Adipocyte (in vitro differentiated cells): ENCODE results near the gene GRAMD2B.

ENCODE experiments used
- DNase-seq: peaks from one replicate; pipeline ENCODE4 v3.0.0-alpha.2; 2015; ENCODE audit warnings: low read depth
- H3K27me3 ChIP-seq: replicated peaks from 2 replicates; pipeline ENCODE4 v1.7.0; 2013; ENCODE audit warnings: mild to moderate bottlenecking, low read length, moderate library complexity; ENCODE audit not compliant: control insufficient read depth, insufficient read depth
- H3K36me3 ChIP-seq: 2 replicates; pipeline ENCODE4 v1.7.0; 2013; ENCODE audit warnings: low read length, mild to moderate bottlenecking, moderate library complexity; ENCODE audit not compliant: control insufficient read depth, insufficient read depth, severe bottlenecking
- H3K4me1 ChIP-seq: 2 replicates; pipeline ENCODE4 v1.7.0; 2013; ENCODE audit warnings: mild to moderate bottlenecking, low read length, moderate library complexity; ENCODE audit not compliant: control insufficient read depth, insufficient read depth
- H3K4me3 ChIP-seq: 2 replicates; pipeline ENCODE4 v1.7.0; 2013; ENCODE audit warnings: mild to moderate bottlenecking, low read length, moderate library complexity
- H3K9ac ChIP-seq: 2 replicates; pipeline ENCODE4 v1.7.0; 2013; ENCODE audit warnings: mild to moderate bottlenecking, low read length, moderate library complexity
- H3K9me3 ChIP-seq: 2 replicates; pipeline ENCODE4 v1.7.0; 2013; ENCODE audit warnings: mild to moderate bottlenecking, low read length, moderate library complexity; ENCODE audit not compliant: control insufficient read depth

GRAMD2B gene

DNA sequence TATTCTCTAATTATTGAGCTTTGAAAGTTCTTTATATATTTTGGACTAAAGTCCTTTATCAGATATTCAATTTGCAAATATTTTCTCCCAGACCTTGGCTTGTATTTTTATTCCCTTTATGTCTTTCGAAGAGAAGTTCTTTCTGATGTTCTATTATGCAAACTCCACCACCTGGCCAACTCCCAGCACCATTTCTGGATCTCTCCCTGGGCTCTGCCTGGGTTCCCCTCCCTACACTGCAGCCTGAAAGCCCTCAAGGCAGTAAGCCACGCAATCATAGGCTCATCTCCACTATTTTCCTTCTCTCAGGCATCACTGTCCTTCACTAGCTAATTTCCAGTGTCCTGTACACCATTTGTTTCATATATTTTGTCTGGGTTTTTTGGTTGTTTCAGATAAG lies 76.1 kb downstream of the GRAMD2B start:
- no peak for DNase-seq
- H3K9ac ChIP-seq = no peak overlapping the region
- peaks cover 12% of the 10 kb centered on the region for H3K4me1 ChIP-seq
- H3K9me3 ChIP-seq = no peaks in the 10 kb centered on the region
- no peaks in the 10 kb centered on the region for H3K27me3 ChIP-seq
- H3K36me3 ChIP-seq = peaks cover 23% of the 10 kb centered on the region
- no peak overlapping the region for H3K4me3 ChIP-seq

DNA sequence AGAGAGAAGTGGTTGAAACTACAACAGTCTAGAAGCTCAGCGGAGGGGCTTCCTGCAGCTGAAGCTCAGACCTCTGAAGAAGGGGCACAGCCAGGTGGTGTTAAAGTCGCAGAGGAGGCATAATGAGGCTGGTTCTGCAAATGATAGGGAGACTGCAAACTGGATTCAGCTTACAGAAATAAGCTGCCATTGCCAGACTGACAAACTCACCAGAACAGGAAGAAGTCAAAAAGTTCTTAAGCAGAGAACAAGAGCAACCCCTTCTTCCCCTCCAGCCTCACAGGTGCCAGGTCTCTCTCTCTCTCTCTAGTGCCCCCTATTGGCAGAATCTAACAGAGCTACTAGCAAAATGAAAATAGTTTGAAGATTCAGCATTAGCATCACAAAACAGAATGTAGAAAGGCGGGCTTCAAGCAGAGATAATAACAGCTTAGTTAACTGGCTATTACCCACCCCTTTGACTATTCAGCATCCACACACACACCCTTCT lies 76.7 kb downstream of the GRAMD2B start:
- peak; percentile 38 for DNase-seq
- no peak overlapping the region for H3K9ac ChIP-seq
- no peaks in the 10 kb centered on the region for H3K27me3 ChIP-seq
- H3K4me3 ChIP-seq = no peak overlapping the region
- H3K4me1 ChIP-seq = peaks cover 15% of the 10 kb centered on the region
- peaks cover 17% of the 10 kb centered on the region for H3K36me3 ChIP-seq
- H3K9me3 ChIP-seq = no peaks in the 10 kb centered on the region

DNA sequence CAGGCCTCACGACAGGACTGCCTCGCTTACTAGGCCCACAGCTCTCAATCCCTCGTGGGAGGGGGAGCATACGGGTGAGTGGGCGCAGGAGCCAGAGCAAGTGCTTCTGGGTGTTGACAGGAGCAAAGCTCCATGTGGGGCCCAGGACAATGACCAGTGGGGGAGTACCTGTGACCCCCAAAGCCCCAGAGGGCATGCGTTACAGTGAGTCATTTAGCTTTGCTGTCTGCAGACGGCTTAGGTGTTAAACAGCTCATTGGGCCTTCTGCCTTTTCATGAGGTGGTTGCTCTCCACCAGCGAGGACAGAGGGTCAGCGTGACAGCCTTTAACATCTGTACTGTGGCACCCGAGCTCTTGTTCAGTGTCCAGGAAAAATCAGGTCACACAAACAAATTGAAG lies 78.2 kb downstream of the GRAMD2B start:
- H3K4me3 ChIP-seq = no peak overlapping the region
- peaks cover 4% of the 10 kb centered on the region for H3K36me3 ChIP-seq
- H3K9ac ChIP-seq = no peak overlapping the region
- H3K27me3 ChIP-seq = no peaks in the 10 kb centered on the region
- no peak for DNase-seq
- no peaks in the 10 kb centered on the region for H3K9me3 ChIP-seq
- H3K4me1 ChIP-seq = peaks cover 15% of the 10 kb centered on the region

DNA sequence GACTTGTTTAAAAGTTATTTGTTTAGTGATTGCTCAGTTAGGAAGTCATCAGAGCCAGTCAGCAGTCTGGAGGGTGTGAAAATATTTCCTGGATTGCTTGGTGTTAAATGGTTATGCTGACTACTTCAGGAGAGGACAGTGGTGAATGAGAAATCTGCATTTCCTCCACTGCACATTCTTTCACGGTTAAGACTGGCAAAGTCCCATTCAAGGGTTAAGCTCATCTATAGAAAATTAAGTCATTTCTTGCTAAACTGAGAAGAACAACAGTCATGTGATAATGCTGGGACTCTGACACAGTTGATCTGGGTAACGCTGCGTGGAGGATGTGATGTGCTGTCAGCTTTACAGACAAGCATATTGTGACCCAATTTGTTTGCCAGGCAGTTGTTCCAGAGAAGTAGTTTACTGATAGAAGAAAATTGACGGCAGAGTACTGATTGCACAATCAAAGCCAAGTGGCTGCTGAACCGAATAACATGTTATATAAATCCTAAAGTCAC lies 80.4 kb downstream of the GRAMD2B start:
- H3K36me3 ChIP-seq = no peaks in the 10 kb centered on the region
- peak; percentile 54 for DNase-seq
- no peaks in the 10 kb centered on the region for H3K27me3 ChIP-seq
- H3K4me3 ChIP-seq = peak overlapping the region; percentile 64
- H3K9ac ChIP-seq = peak overlapping the region; percentile 66
- H3K9me3 ChIP-seq = no peaks in the 10 kb centered on the region
- H3K4me1 ChIP-seq = peaks cover 18% of the 10 kb centered on the region

DNA sequence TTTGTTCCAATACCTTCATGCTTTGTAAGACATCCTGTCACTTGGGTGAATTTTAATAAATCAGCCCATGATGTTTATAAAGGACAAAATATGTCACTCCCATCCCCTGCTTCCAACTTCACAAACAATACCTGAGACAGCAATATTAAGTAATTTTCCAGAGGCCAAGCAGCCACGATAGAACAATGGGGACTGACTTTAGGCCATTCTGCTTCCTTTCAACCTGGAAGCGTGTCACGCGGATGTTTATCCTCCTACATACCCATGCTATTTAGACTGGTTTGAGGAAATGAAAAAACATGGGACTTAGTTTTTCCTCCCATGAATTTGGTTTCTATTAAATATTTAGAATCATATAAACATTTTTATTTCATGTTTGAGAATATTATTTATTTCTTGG lies 82.9 kb downstream of the GRAMD2B start:
- H3K4me1 ChIP-seq = peaks cover 32% of the 10 kb centered on the region
- DNase-seq = no peak
- no peak overlapping the region for H3K9ac ChIP-seq
- H3K4me3 ChIP-seq = no peak overlapping the region
- no peaks in the 10 kb centered on the region for H3K36me3 ChIP-seq
- no peaks in the 10 kb centered on the region for H3K27me3 ChIP-seq
- H3K9me3 ChIP-seq = no peaks in the 10 kb centered on the region

DNA sequence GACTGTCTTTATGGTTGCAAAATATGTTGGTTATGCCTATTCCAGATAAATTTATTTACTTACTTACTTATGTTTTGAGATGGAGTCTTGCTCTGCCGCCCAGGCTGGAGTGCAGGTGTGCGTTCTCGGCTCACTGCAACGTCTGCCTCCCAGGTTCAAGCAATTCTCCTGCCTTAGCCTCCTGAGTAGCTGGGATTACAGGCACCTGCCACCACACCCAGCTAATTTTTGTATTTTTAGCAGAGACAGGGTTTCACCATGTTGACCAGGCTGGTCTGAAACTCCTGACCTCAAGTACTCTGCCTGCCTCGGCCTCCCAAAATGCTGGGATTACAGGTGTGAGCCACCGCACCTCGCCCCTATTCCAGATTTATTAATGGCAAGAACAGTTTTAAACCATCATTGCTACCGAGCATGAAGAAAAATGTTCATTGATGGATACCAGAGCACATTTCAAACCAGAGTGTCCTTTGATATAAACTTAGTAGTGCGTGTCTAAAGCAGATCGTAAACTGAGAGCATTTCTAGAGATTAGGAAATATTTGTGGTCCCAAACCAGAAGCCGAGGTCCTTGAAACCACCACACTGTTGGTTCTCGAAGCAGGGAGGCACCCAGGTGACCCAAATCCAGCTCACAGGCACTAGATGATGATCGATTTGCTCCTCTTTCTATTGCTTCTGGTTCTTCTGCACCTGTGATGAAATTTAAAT lies 85.2 kb downstream of the GRAMD2B start:
- no peaks in the 10 kb centered on the region for H3K27me3 ChIP-seq
- DNase-seq = no peak
- no peaks in the 10 kb centered on the region for H3K36me3 ChIP-seq
- no peaks in the 10 kb centered on the region for H3K9me3 ChIP-seq
- H3K4me1 ChIP-seq = peaks cover 29% of the 10 kb centered on the region
- H3K9ac ChIP-seq = peak overlapping the region; percentile 31
- peak overlapping the region; percentile 28 for H3K4me3 ChIP-seq

DNA sequence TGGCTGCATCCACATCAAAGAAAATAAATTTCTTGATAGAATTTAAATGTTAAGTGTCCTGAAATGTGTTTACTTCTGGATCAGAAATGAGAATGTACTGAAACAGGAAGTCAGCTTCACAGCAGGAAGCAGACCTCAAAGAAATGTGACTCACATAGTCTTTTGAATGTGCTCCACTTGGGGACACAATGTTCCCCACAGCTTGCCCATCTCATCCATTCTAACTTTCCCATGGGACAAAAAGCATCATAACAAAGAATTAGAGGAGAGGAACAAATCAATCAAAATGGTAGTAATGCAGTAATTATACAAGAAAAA lies 85.7 kb downstream of the GRAMD2B start:
- Histone ChIP-seq H3K9me3 (no peaks in the 10 kb centered on the region), H3K4me3 (peak overlapping the region; percentile 28), H3K36me3 (no peaks in the 10 kb centered on the region), H3K27me3 (no peaks in the 10 kb centered on the region), H3K4me1 (peaks cover 26% of the 10 kb centered on the region), H3K9ac (peak overlapping the region; percentile 31)
- peak; percentile 39 for DNase-seq

DNA sequence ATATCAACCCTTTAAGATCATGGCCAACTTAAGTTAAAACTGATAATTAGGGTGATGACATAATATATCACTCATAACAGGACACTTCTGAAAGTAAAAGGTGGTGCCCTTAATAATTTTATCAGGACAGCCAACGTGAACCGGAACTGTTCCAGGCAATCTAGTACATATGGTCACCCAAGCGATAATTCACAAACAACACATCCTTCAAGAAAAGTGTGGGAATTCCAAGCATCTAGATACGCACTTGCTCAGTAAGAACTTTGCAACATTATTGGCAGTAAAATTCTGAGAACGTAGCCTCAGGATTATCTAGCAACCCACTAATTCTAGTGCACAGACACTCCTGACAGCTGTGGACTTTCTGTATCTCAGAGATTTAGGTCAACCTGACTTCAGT lies 86.1 kb downstream of the GRAMD2B start:
- DNase-seq = no peak
- Histone ChIP-seq H3K4me3 (no peak overlapping the region), H3K27me3 (no peaks in the 10 kb centered on the region), H3K4me1 (peaks cover 25% of the 10 kb centered on the region), H3K9me3 (no peaks in the 10 kb centered on the region), H3K36me3 (no peaks in the 10 kb centered on the region), H3K9ac (no peak overlapping the region)

DNA sequence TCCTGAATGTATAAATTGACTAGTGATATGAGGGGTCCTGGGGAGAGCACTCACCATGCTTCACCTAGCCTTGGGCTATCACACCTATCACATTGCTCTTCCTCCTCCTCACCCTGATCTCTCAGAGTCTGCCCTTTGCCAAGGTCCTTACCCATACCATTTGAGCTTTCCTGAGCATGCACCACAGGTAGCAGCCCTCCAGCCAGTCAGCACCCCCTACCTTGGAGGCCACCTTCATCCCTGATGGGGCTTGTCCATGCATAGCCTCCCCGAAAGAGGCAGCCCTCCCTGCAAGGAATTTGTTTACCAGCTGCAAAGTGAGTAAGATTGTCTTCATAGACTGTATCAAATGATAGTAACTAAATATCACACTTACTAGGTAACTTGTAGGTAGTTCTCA lies 88.8 kb downstream of the GRAMD2B start:
- peaks cover 39% of the 10 kb centered on the region for H3K4me1 ChIP-seq
- no peak for DNase-seq
- no peaks in the 10 kb centered on the region for H3K27me3 ChIP-seq
- H3K36me3 ChIP-seq = no peaks in the 10 kb centered on the region
- H3K9me3 ChIP-seq = no peaks in the 10 kb centered on the region
- no peak overlapping the region for H3K9ac ChIP-seq
- no peak overlapping the region for H3K4me3 ChIP-seq

DNA sequence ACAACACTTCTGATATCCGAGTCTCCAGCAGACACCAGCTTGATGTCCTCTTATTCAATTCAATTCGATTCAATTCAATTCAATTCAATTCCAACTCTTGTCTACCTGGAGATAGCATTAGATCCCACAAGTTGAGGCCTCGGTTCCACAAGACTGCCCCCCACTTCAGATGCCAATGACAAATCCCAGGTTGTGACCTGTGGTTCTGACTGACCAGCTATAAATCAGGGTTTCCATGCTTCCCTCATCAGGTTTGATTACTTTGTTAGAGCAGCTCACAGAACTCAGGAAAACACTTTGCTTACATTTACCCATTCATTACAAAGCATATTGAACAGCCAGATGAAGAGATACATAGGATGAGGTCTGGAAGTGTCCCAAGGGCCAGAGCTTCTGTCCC lies 89.2 kb downstream of the GRAMD2B start:
- Histone ChIP-seq H3K4me3 (no peak overlapping the region), H3K9ac (no peak overlapping the region), H3K36me3 (no peaks in the 10 kb centered on the region), H3K27me3 (no peaks in the 10 kb centered on the region), H3K4me1 (peaks cover 39% of the 10 kb centered on the region), H3K9me3 (no peaks in the 10 kb centered on the region)
- DNase-seq = no peak

DNA sequence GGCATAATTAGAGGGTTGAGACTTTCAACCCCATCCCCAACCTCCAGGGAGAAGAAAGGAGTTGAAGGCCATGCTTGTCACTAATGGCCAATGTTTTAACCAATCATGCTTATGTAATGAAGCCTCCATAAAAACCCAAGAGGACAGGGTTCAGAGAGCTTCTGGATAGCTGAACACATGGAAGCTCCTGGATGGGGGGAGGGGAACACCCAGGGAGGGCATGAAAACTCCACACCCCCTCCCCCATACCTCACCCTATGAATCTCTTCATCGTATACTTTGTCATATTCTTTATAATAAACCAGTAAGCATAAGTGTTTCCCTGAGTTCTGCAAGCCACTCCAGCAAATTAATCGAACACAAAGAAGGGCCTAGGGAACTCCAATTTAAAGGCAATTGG lies 90.1 kb downstream of the GRAMD2B start:
- peaks cover 39% of the 10 kb centered on the region for H3K4me1 ChIP-seq
- no peaks in the 10 kb centered on the region for H3K36me3 ChIP-seq
- no peaks in the 10 kb centered on the region for H3K27me3 ChIP-seq
- H3K9ac ChIP-seq = no peak overlapping the region
- no peaks in the 10 kb centered on the region for H3K9me3 ChIP-seq
- no peak overlapping the region for H3K4me3 ChIP-seq
- DNase-seq = no peak

DNA sequence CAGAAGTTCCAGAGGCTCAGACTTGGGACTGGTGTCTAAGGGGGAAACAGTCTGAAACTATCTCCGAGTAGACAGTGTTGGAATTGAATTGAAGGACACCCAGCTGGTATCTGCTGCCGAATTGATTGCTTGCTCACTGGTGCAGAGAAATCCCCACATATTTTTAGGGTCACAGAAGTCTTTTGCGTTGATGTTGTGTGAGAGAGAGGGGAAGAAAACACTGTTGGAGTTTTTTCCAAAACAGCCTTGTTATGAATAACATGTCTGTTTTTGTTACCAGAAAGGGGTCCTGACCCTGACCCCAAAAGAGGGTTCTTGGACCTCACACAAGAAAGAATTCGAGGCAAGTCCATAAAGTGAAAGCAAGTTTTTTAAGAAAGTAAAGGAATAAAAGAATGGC lies 90.5 kb downstream of the GRAMD2B start:
- Histone ChIP-seq H3K9me3 (no peaks in the 10 kb centered on the region), H3K4me3 (no peak overlapping the region), H3K27me3 (no peaks in the 10 kb centered on the region), H3K36me3 (no peaks in the 10 kb centered on the region), H3K9ac (no peak overlapping the region), H3K4me1 (peaks cover 35% of the 10 kb centered on the region)
- DNase-seq = no peak
